ENCODE results near the gene DOCK3.

DNA sequence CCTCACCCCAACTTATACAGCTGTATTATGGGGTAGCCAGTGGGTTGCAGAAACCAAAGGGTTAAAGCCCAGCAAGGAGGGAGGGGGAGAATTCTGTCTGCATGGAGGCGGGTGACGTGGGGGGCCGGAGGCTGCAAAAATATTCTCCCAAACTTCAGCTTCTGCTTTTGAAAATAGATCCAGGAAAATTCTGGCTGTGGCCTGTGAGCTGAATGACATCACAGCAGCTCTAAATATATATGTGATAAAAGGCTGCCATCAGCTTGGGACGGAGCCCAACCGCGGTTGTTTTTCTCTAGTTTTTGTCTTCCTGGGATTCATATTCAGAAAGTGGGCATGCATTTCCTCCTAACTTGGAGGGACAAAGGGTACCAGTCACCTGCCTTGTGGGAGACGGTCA lies 30.2 kb upstream of the DOCK3 start:
- TF ChIP-seq, protein P1, sequence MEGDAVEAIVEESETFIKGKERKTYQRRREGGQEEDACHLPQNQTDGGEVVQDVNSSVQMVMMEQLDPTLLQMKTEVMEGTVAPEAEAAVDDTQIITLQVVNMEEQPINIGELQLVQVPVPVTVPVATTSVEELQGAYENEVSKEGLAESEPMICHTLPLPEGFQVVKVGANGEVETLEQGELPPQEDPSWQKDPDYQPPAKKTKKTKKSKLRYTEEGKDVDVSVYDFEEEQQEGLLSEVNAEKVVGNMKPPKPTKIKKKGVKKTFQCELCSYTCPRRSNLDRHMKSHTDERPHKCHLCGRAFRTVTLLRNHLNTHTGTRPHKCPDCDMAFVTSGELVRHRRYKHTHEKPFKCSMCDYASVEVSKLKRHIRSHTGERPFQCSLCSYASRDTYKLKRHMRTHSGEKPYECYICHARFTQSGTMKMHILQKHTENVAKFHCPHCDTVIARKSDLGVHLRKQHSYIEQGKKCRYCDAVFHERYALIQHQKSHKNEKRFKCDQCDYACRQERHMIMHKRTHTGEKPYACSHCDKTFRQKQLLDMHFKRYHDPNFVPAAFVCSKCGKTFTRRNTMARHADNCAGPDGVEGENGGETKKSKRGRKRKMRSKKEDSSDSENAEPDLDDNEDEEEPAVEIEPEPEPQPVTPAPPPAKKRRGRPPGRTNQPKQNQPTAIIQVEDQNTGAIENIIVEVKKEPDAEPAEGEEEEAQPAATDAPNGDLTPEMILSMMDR (IDR thresholded peaks at IDR 0.05; ENCODE audit: poor library complexity, severe bottlenecking) = no peak
- TF ChIP-seq EZH2 (IDR thresholded peaks at IDR 0.05; ENCODE audit: borderline replicate concordance, insufficient read depth, low read length, poor library complexity, severe bottlenecking) = no peak
- no peak for TF ChIP-seq POLR2AphosphoS5 (IDR thresholded peaks at IDR 0.05)
- no peak for TF ChIP-seq TAF1 (IDR thresholded peaks at IDR 0.05; ENCODE audit: low read depth)
- TF ChIP-seq, protein P2, sequence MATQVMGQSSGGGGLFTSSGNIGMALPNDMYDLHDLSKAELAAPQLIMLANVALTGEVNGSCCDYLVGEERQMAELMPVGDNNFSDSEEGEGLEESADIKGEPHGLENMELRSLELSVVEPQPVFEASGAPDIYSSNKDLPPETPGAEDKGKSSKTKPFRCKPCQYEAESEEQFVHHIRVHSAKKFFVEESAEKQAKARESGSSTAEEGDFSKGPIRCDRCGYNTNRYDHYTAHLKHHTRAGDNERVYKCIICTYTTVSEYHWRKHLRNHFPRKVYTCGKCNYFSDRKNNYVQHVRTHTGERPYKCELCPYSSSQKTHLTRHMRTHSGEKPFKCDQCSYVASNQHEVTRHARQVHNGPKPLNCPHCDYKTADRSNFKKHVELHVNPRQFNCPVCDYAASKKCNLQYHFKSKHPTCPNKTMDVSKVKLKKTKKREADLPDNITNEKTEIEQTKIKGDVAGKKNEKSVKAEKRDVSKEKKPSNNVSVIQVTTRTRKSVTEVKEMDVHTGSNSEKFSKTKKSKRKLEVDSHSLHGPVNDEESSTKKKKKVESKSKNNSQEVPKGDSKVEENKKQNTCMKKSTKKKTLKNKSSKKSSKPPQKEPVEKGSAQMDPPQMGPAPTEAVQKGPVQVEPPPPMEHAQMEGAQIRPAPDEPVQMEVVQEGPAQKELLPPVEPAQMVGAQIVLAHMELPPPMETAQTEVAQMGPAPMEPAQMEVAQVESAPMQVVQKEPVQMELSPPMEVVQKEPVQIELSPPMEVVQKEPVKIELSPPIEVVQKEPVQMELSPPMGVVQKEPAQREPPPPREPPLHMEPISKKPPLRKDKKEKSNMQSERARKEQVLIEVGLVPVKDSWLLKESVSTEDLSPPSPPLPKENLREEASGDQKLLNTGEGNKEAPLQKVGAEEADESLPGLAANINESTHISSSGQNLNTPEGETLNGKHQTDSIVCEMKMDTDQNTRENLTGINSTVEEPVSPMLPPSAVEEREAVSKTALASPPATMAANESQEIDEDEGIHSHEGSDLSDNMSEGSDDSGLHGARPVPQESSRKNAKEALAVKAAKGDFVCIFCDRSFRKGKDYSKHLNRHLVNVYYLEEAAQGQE (IDR thresholded peaks at IDR 0.05; ENCODE audit: borderline replicate concordance) = no peak

All from neural cell (in vitro differentiated cells).